ENCODE data around the gene TUBGCP2.

TUBGCP2 gene, protein sequence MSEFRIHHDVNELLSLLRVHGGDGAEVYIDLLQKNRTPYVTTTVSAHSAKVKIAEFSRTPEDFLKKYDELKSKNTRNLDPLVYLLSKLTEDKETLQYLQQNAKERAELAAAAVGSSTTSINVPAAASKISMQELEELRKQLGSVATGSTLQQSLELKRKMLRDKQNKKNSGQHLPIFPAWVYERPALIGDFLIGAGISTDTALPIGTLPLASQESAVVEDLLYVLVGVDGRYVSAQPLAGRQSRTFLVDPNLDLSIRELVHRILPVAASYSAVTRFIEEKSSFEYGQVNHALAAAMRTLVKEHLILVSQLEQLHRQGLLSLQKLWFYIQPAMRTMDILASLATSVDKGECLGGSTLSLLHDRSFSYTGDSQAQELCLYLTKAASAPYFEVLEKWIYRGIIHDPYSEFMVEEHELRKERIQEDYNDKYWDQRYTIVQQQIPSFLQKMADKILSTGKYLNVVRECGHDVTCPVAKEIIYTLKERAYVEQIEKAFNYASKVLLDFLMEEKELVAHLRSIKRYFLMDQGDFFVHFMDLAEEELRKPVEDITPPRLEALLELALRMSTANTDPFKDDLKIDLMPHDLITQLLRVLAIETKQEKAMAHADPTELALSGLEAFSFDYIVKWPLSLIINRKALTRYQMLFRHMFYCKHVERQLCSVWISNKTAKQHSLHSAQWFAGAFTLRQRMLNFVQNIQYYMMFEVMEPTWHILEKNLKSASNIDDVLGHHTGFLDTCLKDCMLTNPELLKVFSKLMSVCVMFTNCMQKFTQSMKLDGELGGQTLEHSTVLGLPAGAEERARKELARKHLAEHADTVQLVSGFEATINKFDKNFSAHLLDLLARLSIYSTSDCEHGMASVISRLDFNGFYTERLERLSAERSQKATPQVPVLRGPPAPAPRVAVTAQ
- 98.1 to 125 reads per million in 2 donors for total RNA-seq

DNA sequence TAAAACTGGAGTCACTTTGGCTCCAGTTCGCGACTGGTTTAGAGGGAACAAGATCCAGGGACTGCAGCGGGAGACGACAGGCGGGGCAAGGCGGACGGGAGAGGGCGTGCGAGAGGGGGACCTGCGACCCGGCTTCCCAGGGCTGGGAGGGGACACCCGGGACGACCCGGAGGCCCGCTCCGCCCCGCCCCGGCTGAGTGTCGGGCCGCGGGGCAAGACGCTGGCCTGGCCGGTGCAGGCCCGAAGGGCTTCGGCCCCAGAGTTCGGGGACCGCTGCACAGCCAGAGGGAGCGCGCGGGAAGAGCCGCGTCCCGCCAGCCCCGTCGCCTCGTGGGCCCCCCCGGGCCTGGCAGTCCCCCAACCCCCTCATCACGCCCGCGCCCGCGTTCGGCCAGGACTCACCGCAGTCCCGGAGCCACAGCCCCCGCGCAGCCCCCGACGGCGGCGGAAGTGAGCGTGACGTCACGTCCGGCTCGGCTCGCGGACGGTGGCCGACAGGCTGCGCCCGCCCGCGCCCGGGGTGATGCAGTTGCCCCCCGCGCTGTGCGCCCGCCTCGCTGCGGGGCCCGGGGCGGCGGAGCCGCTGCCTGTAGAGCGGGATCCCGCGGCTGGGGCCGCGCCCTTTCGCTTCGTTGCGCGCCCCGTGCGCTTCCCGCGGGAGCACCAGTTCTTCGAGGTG, at the start of gene TUBGCP2, which contains the start of gene ZNF511:
TUBGCP2 (minus strand) TSS at position 452 of the 679 bp plus-strand sequence. CDS start 5,931 bp downstream, outside the sequence.
ZNF511 (plus strand) TSS at position 494 of the 679 bp plus-strand sequence; CDS start at position 524, 30 bp downstream.
- peak; percentile 80 to 92 (median 85) for DNase-seq

DNA sequence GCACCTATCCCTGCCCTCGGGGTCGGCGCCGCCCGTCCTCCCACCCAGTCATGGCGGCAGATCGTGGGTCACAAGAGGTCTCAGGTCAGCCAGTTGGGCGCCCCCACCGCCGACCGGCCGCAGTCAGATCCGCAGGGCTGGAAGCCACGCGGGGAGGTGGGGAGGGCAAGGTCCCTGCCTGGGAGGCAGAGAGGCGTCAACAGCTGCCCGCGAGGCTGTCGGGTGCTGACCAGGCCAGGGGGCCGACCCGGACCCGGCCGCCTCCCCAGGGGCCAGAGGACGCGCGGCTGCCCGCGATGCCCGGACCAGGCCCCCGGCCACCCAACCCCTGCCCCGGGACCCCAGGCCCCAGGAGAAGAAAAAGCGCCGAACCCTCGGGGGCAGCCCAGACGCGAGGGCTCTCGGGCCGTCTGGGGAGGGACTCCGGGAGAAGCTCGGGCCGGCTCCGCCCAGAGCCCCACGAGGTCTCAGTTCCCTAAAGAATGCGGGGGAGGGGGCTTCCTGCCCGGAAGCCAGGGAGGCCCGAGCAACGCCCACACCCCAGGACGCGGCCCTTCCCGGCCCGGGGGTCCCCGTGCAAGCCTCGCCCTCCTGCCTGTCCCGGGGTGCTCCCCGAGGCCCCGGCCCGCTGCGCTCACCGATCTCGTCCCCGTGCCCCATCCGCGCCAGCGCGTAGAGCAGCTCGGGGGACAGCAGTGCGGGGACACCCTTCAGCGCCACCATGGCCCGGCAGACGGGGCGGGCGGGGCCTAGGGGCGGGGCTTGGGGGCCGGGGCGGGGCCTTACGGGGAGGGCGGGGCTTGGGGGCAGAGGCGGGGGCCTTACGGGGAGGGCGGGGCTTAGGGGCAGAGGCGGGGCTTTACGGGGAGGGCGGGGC, 48.9 kb upstream of the TUBGCP2 start, which contains the start of gene FUOM:
FUOM (minus strand) TSS at position 735 of the 877 bp plus-strand sequence; CDS start at position 723, 12 bp downstream.
- peak; percentile 52 to 72 (median 62) for DNase-seq

DNA sequence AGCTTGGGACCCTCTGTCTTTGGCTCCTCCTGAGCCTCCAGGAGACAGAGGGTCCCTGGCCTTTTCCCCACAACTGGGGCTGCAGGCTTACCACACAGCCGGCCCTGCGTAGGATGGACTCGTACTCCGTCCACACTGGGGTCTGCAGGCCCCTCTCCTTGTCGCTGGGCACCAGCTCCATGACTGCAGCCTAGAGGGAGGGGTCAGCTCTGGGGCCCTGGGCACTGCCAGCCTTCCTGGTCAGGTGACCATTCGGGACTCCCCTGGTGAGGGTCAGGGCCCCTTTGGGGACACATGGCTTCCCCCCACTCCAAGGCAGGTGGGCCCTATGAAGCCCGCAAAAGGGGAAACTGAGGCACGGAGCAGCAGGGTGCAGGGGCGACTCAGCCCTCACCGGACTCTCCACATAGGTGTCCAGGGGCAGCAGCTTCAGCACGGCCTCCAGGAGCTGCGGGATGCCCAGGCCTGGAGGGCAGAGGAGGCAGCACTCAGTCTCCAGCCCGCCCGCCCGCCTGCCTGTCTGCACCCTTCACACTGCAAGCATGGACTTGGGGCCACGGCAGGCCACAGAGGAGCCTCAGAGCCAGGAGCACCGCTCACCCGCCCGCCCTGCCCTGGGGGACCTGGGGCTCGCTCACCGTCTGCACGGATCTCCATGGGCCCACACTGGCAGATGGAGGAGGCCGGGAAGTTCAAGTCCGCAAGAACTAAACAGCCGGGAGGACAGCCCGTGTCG, 48.0 kb upstream of the TUBGCP2 start:
- no peak for DNase-seq

DNA sequence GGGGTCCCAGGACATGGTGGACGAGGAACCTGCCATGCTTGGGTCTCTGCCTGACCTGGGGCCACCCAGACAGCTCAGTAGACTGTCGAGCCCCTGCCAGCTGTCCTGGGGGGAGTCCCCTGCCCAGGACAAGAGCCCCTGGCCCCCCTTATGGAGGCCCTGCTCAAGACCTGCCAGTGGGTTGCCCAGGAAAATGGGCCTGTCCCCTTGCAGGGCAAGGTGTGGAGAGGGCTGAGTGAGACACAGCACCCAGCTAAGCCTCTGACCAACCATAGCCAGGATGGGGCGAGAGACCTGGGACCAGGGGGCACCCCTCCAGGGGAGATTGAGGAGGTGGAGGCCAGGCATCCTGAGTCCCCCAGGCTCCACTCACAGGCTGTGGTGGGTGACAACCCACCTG, 47.3 kb upstream of the TUBGCP2 start:
- DNase-seq, result no peak

DNA sequence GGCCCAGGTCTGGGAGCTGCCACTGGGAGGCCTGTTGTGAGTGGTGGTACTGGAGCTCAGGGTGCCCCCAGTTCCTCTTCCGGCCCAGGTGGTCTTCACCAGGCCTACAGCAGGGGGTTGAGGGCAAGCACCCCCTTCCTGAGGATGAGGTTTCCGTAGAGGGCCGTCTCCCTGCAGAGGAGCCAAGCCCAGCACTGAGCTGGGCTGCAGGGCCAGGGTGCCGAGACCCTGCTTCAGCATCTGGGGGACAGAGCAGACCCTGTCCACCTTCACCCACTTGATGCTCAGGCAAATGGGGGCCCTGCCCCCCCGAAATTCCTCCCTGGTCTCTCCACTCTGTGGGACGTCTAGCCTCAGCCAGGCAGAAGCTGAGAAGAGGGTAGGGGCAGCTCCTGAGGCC, 46.6 kb upstream of the TUBGCP2 start:
- no peak for DNase-seq

DNA sequence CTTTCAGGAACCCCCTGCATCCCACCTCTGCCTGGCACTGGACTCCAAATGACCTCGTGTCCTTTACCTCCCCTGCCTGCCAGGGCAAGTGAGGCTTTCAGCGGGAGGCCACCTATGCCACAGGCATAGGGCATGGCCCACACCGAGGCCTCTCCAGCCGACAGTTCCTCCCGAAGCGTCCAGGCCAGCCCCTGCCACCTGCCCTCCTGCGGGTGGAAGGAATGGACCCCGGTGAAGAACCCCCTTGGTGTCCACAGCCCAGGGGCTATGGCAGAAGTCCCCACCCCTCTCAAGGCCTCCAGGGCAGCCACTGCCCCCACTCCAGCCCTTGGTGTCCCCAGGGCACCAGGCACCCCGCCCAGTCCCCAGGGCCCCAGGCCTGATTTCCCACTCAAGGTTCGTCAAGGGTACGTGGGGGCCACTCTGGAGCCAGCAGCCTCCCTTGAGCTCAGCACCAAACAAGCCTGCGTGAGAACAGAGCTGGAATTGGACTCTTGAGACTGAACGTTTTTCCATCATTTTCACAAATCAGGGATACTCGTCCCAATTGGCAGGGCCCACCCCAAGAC, 46.1 kb upstream of the TUBGCP2 start:
- DNase-seq, result no peak

DNA sequence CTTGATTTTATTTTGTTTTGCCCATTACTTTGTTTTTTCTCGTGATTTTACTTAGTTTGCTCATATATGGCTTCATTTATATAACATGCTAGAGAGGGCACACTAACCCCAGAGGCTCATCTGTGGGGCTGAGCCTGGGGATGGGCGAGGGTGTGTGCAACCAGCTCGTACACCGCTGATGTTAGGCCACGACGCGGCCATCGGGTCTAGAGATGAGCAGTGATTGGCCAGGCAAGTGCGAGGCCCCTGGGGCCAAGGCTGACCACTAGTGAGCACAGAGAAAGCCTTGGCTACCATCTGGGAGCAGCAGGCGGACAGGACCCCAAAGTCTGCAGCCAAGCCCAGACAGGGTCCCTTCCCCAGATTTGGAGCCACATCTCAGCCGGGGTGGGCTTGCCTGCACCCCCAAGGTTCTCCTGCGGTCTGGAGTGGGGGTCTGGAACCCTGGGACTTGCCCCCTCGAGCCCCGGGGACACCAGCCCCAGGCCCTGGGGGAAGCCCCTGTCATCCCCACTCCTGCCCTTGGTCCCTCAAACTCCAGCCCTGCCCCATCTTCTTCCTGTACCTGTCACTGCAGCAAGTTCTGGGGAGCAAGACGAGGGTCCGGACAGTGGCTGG, 45.4 kb upstream of the TUBGCP2 start:
- DNase-seq, result no peak

DNA sequence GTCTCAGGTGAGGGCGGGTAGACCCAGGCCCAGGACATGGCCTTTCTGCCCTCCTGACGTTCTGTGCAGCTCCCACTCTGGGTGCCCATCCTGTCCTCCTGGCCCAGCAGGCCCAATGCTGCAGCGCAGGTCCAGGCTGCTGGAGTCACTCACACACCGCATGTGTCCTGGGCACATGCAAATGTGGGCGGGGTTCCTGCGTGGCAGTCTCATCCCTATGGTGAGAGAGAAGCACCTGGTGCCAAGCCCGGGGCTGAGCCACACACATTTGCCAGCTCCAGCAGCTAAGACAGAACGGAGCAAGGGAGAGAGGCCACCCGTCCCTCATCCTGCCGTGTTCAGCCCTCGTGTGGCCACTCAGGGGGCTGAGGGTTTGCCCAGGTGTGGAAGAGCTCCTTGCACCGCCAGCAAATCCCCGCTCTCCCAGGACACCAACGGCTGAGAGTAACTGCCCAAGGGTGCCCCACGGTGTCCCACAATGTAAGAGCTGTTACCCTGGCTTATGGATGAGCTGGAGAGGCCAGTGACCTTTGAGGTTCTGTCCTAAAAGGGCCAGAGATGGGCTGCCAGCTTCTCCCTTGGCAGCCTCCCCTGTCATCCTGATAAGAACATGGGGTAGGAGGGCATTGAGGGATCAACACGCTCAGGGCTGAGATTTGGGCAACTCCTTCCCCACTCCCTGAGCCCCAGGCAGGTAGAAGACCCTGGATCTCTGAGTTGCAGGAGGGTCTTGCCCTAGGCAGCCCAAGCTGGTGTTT, 44.7 kb upstream of the TUBGCP2 start:
- no peak for DNase-seq

DNA sequence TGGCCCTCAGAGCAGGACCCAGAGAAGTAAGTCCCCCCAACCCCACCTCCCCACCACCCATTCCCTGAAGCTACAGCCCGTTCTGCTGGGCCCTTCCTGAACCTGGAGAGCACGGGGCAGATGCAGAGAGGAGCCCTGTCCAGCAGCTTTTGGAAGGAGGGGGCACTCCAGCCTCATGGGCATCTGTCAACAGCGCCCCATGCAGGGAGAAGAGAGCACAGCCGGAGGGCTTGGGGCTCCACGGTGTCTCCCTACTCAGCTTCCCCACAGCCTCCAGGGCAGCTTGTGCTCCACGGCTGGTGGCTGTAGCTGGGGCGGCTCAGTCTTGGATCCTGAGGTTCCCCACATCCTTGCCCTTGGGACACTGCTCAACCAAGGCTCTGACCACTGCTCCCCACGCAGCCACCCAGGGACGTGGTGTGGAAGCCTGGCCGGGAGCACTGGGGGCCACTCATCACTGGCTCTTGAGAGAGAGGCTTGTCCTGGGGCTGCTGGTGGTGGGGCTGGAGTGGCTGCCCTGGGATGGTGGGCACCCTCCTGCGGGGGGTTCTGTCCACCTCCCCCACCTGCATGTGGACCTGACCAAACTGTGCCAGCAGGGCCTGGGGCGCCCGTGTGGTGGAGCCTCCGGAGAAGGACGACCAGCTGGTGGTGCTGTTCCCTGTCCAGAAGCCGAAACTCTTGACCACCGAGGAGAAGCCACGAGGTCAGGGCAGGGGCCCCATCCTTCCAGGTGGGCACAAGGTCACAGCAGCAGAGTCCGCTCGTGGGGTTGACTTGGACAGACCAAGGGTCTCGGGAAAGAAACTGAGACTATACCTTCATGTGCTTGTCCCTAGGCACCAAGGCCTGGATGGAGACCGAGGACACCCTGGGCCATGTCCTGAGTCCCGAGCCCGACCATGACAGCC, 43.0 kb upstream of the TUBGCP2 start:
- no peak for DNase-seq

DNA sequence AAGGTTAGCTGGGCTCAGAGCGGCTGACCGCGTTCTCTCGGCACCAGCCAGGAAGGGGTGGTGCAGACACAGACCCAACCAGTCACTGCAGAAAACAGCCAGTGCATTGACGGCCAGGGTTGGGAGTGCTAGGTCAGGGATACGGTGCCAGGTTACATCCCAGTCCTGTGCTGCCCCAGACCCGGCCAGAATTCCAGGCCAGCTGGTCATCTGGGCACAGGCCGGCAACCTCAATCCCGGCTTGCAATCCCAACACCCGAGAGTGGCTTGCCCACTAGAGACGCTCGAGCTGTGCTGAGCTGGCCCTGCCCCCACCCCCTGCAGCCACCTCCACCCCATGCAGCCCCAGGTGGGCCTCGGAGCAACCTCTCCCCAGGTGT, 42.3 kb upstream of the TUBGCP2 start:
- DNase-seq, result no peak

DNA sequence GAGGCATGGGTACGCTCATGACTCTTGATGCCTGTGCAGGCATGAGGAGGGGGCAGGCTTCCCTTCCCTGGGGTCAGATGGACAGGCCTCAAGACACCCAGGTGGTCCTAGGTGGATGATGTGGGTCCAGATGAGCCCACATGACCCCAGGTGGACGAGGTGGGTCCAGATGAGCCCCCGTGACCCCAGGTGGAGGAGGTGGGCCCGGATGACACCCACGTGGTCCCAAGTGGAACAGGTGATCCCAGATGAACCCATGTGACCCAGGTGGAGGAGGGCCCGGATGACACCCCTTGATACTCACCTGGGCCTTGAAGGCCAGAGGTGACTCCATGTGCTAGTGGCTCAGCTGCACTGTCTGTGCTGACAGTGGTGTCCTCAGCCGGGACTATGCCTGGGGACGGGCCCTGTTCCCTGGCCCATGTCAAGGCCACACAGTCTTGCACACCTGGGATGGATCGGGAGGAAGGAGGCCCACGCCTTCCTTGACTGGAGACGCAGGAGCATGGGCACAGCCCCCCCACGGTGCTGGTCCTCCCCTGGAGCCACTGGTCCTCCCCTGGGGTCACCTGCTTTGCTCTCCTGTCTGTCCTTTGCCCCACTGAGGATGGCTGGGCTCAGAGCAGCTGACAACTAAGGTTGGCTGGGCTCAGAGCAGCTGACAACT, 41.7 kb upstream of the TUBGCP2 start:
- DNase-seq, result no peak

DNA sequence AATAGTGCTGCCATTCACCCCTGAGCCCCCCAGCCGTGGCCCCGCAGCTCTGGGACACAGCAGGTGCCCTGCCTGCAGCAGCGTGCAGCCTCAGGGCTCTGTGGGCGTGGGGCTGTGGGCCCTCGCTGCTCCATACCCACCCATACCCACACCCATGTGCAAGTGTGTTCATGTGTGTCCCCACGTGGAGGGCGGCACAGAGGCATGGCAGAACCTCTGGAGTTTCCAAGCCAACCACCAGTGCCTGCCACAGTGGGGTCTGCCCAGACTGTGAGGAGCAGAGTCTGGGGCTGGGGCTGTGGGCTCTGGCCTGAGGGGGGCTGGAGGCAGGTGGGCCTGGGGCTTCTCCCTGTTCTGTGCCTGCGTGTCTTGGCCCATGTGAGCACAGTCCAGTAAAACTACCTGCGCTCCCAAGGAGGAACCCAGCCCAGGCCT, 40.9 kb upstream of the TUBGCP2 start:
- DNase-seq, result no peak

DNA sequence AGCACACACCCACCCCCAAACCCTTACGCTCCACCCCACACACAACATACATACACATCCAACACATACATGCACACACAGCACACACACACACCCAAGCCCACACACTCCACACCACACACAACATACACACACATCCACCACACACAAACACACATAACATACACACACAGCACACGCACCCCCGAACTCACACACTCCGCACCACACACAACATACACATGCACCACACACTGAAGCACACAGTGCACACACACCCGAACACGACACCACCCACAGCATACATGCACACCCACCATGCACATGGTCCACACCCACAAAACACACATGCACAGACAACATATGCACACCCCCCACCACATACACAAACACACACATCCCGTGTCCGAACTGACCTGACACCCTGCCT, 40.5 kb upstream of the TUBGCP2 start:
- DNase-seq, result no peak

DNA sequence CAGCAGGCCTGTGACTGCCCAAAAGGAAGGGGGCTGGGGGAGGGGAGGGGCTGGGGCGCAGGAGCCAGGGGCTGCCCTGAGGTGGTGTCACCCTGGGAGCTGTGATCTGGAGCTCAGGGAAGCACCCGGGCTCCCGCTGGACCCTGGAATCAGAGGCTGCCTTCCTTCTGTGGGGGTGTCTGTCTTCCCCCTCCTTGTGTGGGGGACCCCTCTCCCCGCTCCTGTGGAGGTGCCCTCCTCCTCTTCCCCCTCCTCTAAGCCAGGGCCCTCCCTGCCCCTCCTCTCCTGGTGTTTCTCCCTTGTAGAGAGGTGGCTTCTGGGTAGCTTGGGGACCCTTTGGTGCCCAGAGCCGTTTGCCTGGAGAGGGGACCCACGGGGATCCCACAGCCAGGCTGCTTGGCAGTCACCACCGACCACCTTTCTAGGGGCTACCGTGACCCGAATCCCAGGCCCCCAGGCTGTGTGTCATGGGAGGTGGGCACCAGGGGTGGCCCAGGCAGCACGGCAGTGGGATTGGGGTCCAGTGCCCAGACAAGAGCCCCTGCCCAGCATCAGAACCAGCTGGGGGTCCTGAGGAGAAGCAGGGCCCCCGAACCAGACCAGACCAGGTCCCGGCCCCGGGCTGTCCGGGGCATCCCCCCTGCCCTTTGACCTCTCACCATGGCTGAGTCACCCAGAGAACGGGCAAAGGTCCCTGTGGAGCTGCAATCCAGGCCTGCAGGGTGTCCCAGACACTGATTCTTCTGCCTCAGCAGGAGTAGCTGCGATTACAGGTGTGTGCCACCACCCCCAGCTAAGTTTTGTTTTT, 39.2 kb upstream of the TUBGCP2 start:
- no peak for DNase-seq

DNA sequence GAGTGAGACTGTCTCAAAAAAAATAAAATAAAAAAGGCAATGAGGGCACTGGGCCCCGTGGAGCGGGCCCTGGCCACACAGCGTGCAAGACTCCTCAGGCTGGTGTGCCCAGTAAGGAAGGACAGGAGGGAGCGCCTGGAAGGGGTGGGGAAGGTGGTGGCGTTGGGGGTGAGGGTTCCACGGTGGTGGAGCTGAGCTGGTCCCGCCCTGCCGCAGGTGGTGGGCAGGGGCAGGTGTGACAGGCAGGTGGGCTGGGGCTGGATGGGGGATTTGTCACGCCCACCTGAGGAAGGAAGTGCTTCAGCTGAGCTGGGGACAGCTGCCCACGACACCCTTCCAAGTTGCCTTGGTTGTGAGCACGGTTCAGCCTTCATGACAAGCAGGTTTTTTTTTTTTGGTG, 37.7 kb upstream of the TUBGCP2 start:
- DNase-seq, result no peak

DNA sequence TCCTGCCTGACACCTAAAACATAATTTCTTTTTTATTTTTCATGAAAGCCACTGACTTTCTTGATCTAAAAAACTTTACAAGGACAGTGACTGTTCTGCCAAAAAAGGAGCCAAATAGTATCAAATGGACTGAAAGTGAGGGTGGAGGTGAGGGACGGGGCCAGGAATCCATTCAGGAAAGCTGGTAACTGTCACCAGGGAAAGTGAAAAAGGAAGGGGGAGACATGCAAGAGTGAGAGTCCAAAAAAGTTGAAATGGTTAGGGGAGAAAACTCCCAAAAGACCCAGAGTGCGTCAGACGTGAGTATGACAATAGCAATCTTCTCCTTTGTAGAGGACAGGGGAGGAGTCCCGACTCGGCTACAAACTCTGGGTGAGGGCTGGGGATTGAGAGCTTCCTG, 35.6 kb upstream of the TUBGCP2 start:
- no peak for DNase-seq

DNA sequence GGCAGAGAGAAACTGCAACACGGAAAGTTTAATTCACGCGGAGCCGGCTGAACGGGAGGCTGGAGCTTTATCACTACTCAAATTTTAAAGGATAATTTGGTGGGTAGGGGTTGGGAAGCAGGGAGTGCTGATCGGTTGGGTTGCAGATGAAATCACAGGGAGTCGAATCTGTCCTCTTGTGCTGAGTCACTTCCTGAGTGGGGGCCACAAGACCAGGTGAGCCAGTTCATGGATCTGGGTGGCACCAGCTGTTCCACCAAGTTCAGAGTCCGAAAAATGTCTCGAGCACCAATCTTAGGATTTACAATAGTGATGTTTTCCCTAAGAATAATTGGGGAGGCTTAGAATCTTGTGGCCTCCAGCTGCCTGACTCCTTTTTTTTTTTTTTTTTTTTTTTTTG, 34.9 kb upstream of the TUBGCP2 start:
- DNase-seq, result no peak

Data from T-helper 2 cell (primary cell).